SK-N-SH treated with all-trans-retinoic acid at 6 μM for 48 hours (cell line): ENCODE results near the gene MMP11.

Experiments
- ATAC-seq: fragments of 200-7000 bp; cut with Tn5 transposase; 3 replicates; pipeline ENCODE4 v1.9.1; 2020; ENCODE audit warnings: mild to moderate bottlenecking, moderate library complexity
- BACH2 ChIP-seq: fragments of 250-450 bp; sonication (Bioruptor Pico); IDR thresholded peaks from 2 replicates; pipeline ENCODE4 v1.9.0; 2021; ENCODE audit warnings: mild to moderate bottlenecking, borderline replicate concordance
- CREB5 ChIP-seq: fragments of 250-450 bp; sonication (Bioruptor Pico); IDR thresholded peaks from 2 replicates; pipeline ENCODE4 v1.5.1; 2020; ENCODE audit warnings: low read depth, mild to moderate bottlenecking, moderate library complexity
- CSDC2 ChIP-seq: fragments of 250-450 bp; sonication (Bioruptor Pico); IDR thresholded peaks from 2 replicates; pipeline ENCODE4 v1.5.0; 2020; ENCODE audit warnings: mild to moderate bottlenecking, moderate library complexity
- ESRRG ChIP-seq: fragments of 250-450 bp; sonication (Bioruptor Pico); IDR thresholded peaks from 2 replicates; pipeline ENCODE4 v1.6.1; 2021; ENCODE audit warnings: mild to moderate bottlenecking
- GLIS3 ChIP-seq: fragments of 250-450 bp; sonication (Bioruptor Pico); IDR thresholded peaks from 2 replicates; pipeline ENCODE4 v1.5.0; 2020; ENCODE audit warnings: mild to moderate bottlenecking, moderate library complexity
- ISL1 ChIP-seq: fragments of 250-450 bp; sonication (Bioruptor Pico); IDR thresholded peaks from 2 replicates; pipeline ENCODE4 v2.1.2; 2022; ENCODE audit warnings: mild to moderate bottlenecking, moderate library complexity
- OSR1 ChIP-seq: fragments of 250-450 bp; sonication (Bioruptor Pico); IDR thresholded peaks from 2 replicates; pipeline ENCODE4 v1.8.0; 2022; ENCODE audit warnings: moderate library complexity, mild to moderate bottlenecking, inconsistent platforms
- PATZ1 ChIP-seq: fragments of 250-450 bp; sonication (Bioruptor Pico); IDR thresholded peaks from 2 replicates; pipeline ENCODE4 v1.8.0; 2020; ENCODE audit warnings: mild to moderate bottlenecking, moderate library complexity, borderline replicate concordance
- RARB ChIP-seq: fragments of 250-450 bp; sonication (Bioruptor Pico); IDR thresholded peaks from 2 replicates; pipeline ENCODE4 v1.8.0; 2021; ENCODE audit warnings: mild to moderate bottlenecking, moderate library complexity
- SNAI2 ChIP-seq: fragments of 250-450 bp; sonication (Bioruptor Pico); IDR thresholded peaks from 2 replicates; pipeline ENCODE4 v1.5.0; 2020; ENCODE audit warnings: mild to moderate bottlenecking, moderate library complexity
- TCF4 ChIP-seq: fragments of 250-450 bp; sonication (Bioruptor Pico); IDR thresholded peaks from 2 replicates; pipeline ENCODE4 v1.8.0; 2021; ENCODE audit warnings: mild to moderate bottlenecking, moderate library complexity, borderline replicate concordance
- TOX ChIP-seq: fragments of 250-450 bp; sonication (Bioruptor Pico); IDR thresholded peaks from 2 replicates; pipeline ENCODE4 v1.8.0; 2021; ENCODE audit warnings: mild to moderate bottlenecking, moderate library complexity, borderline replicate concordance
- TSHZ2 ChIP-seq: fragments of 250-450 bp; sonication (Bioruptor Pico); IDR thresholded peaks from 2 replicates; pipeline ENCODE4 v1.5.0; 2020; ENCODE audit warnings: mild to moderate bottlenecking, moderate library complexity
- ZC3H10 ChIP-seq: fragments of 250-450 bp; sonication (Bioruptor Pico); IDR thresholded peaks from 2 replicates; pipeline ENCODE4 v1.5.1; 2021; ENCODE audit warnings: mild to moderate bottlenecking, moderate library complexity
- ZFP3 ChIP-seq: fragments of 250-450 bp; sonication (Bioruptor Pico); IDR thresholded peaks from 2 replicates; pipeline ENCODE4 v1.5.0; 2020; ENCODE audit warnings: mild to moderate bottlenecking, moderate library complexity
- ZFP30 ChIP-seq: fragments of 450-650 bp; formaldehyde crosslinking; IDR thresholded peaks from 2 replicates; pipeline ENCODE4 v1.5.0; 2022; ENCODE audit warnings: mild to moderate bottlenecking, moderate library complexity
- ZNF565 ChIP-seq: fragments of 450-650 bp; formaldehyde crosslinking; conservative IDR thresholded peaks from 2 replicates; pipeline ENCODE4 v1.5.0; 2020; ENCODE audit warnings: low read depth, mild to moderate bottlenecking, moderate library complexity
- ZNF70 ChIP-seq: fragments of 450-650 bp; formaldehyde crosslinking; IDR thresholded peaks from 2 replicates; pipeline ENCODE4 v1.5.0; 2020; ENCODE audit warnings: mild to moderate bottlenecking, moderate library complexity
- TF ChIP-seq, protein P1 (sequence below): fragments of 250-450 bp; sonication (Bioruptor Pico); IDR thresholded peaks from 2 replicates; pipeline ENCODE4 v1.5.1; 2021; ENCODE audit warnings: mild to moderate bottlenecking, moderate library complexity

MMP11 gene

GRCh38 chr22:23754980-23755636 is 17.5 kb upstream of the MMP11 start (continued):
- no peak for TF ChIP-seq TCF4

DNA sequence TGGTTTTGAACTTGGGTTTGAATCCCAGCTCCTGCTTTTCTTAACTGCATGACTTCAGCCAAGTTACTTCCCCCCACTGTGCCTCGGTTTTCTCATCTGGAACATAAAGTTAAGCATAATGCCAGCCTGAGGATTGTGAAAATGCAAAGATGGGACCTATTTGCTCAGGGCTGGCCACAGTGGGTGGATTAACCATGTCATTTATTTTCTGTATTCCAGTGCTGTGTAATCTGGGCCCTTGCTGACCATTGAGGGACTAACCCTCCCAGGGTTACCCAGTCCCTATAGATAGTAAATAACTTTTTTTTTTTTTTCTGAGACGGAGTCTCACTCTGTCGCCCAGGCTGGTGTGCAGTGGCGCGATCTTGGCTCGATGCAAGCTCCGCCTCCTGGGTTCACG is 16.9 kb upstream of the MMP11 start:
- TF ChIP-seq ZNF70 (CRISPR knock-in tag) (no peak), PATZ1 (no peak), CREB5 (CRISPR knock-in tag) (no peak), SNAI2 (CRISPR knock-in tag) (no peak), ZNF565 (CRISPR knock-in tag) (no peak), ESRRG (CRISPR knock-in tag) (no peak), ZFP30 (CRISPR knock-in tag) (no peak), TSHZ2 (no peak)
- TF ChIP-seq, protein P1, sequence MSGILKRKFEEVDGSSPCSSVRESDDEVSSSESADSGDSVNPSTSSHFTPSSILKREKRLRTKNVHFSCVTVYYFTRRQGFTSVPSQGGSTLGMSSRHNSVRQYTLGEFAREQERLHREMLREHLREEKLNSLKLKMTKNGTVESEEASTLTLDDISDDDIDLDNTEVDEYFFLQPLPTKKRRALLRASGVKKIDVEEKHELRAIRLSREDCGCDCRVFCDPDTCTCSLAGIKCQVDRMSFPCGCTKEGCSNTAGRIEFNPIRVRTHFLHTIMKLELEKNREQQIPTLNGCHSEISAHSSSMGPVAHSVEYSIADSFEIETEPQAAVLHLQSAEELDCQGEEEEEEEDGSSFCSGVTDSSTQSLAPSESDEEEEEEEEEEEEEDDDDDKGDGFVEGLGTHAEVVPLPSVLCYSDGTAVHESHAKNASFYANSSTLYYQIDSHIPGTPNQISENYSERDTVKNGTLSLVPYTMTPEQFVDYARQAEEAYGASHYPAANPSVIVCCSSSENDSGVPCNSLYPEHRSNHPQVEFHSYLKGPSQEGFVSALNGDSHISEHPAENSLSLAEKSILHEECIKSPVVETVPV (CRISPR knock-in tag): no peak
- ATAC-seq: no peak

GRCh38 chr22:23756891-23757290 is 15.8 kb upstream of the MMP11 start:
- TF ChIP-seq CSDC2 (CRISPR knock-in tag): no peak
- TF ChIP-seq TOX (CRISPR knock-in tag): no peak
- TF ChIP-seq ESRRG (CRISPR knock-in tag): no peak
- TF ChIP-seq, protein P1 (CRISPR knock-in tag): no peak
- TF ChIP-seq ZNF565 (CRISPR knock-in tag): no peak
- TF ChIP-seq TSHZ2: no peak
- TF ChIP-seq RARB (CRISPR knock-in tag): no peak
- TF ChIP-seq ZC3H10 (CRISPR knock-in tag): no peak
- no peak for TF ChIP-seq ZNF70 (CRISPR knock-in tag)
- TF ChIP-seq ISL1 (CRISPR knock-in tag): no peak
- no peak for TF ChIP-seq OSR1 (CRISPR knock-in tag)
- TF ChIP-seq BACH2: no peak
- TF ChIP-seq ZFP3 (CRISPR knock-in tag): no peak
- no peak for TF ChIP-seq CREB5 (CRISPR knock-in tag)
- no peak for TF ChIP-seq GLIS3 (CRISPR knock-in tag)
- no peak for TF ChIP-seq SNAI2 (CRISPR knock-in tag)
- no peak for ATAC-seq
